Stimulated activated CD4-positive, alpha-beta T cell treated with anti-CD3 and anti-CD28 coated beads, Interleukin-2, amount 100 ng/mL, for 48 hours (primary cell): ENCODE measurements around the gene UBAP1L.
"Not testable (repeated sequence)": the region's sequence is repeated elsewhere in the genome, so short reads cannot be mapped to it uniquely, and the experiment has no call there.

Experiments used
- DNase-seq, 2 donors: peaks; one replicate each; pipeline ENCODE4 v3.0.0-alpha.2; 2020

Gene UBAP1L

DNA sequence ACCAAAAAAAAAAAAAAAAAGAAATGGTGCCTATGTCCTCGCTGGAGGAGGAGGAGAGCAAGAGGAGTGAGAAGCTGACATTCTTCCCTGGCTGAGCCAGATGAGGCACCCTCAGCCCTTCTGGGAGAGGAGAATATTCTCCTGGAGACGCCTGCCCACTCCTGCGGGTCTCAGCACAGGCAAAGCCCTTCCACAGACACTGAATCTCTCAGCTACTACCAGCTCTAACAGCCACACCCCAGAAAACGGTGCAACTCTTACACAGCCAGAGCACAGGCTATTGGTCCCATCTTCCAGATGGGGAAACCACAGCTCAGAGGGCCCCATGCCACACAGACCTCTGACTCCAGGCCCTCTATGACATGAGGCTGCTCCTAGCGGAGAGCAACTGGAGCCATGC lies 52.9 kb downstream of the UBAP1L start:
- no peak for DNase-seq

- DNase-seq: no peak
Observed at GRCh38 chr15:65060641-65061397, 54.2 kb downstream of the UBAP1L start.

DNA sequence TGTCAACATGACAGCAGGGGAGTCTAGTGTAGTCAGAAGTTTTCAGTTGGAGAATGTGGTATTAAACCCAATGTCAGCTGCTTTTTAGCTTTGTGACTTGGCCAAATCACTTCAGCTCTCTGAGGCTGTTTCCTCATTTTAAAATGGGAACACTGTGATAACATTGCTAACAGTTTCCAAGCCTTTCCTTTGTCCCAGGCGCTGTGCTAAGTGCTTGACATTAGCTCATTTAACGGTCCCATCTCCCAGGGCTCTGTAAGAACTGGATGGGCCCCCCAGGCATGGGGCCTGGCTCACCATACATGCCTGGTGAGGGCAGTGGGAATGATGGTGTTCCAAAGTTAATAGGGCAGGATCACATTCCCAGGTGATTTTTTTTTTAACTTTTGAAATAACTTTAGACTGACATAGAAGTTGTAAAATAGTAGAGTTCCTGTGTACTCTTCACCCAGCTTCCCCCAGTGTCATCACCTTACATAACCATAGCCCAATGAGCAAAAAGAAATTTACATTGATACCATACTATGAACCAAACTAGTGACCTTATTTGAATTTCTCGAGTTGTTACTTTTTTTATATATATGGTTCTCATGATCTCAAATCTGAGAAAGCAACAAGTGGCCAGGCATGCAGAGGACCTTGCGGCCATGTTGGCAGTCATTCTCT lies 54.9 kb downstream of the UBAP1L start:
- DNase-seq: no peak

DNA sequence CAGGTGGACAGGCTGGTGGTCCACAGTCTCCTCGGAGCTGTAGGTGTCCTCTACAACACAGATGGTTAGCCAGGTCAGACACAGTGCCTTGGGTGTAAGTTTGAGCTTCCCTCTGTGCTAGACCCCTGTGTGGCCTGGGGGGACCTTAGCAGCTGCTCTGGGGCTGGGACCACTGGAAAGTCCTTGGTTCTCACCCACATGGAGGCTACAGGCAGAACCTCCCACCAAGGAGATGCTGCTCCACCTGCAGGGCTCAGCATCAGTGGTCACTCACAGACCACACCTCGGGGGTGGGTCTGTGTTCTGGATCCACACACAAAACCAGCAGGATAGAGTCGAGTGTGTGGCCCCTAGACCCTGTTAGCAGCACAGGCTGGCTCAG lies 55.6 kb downstream of the UBAP1L start:
- DNase-seq: no peak

DNA sequence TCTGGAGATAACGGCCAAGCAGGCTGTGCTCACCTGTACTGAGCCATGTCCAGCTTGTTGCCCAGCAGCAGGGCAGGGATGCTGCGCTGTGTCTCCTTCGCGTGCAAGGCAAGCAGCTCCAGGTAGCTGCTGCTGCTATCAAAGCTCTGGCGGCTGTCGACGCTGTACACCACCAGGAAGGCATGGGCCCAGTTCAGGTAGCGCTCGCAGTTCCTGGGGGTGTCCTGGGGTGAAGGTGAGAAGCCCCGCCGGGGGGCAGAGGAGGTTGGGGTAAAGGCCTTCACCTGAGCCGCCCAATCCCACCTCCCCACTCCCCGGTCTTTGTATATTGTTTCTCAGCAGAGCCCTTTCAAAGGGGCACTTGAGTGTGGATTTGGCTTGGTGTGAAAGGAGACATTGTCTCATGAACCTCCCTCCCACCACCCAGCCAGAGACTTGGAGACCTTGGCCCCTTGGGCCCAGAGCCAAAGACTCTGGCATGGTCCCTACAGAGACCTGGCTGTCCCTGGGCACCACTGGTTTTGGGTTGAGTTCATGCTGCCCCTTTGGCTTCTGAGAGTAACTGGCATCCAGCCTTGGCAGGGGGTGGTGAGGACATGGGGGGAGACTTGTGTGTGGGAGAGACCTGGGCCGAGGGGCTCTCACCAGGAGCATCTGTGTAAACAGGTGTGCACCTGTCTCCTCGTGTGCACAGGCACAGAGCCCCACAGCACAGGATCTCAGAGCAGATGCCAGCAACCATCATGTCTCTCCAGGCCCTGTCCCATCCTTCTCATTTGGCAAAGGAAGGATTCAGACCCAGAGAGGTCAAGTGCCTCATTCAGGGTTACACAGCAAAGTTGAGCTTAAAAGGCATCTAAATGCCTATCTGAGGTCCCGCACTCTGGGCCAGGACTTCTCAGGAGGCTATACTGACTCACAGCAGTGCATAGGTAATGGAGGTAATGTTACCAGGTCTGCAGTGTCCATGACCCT lies 56.3 kb downstream of the UBAP1L start:
- no peak for DNase-seq

GRCh38 chr15:65057549-65057940 lies 57.5 kb downstream of the UBAP1L start:
- DNase-seq: no peak

DNA sequence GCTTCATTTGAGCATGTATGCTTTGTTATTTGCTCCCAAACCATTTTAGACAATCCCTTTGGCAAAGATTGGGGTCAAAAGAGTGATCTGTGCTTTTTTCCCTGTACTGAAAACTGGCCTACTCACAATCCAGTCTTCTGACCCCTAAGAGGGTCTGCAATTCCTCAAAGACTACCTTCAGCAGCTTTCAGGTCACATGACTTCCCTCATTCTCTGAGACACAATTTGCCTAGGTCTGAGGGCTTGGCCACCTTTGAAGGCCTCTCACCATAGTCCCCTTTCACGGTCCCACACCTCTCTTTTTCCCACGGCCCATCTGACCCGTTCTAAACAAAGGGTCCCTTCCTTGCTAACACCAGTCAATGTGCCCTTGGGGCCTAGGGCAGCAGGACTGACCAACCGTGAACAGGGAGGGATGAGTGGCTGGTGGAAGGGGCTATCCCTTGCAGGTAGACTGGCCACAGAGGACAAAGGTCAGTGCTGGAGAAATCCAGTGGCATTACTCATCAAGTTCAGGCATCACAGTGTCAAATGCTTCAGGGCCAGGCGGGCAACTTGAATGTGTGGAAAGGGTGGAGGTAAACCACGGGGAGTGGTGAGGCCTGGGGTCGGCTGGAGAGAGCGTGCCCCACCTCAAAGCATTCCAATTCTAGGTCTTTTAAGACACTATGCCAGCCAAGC lies 58.0 kb downstream of the UBAP1L start:
- DNase-seq: no peak

DNA sequence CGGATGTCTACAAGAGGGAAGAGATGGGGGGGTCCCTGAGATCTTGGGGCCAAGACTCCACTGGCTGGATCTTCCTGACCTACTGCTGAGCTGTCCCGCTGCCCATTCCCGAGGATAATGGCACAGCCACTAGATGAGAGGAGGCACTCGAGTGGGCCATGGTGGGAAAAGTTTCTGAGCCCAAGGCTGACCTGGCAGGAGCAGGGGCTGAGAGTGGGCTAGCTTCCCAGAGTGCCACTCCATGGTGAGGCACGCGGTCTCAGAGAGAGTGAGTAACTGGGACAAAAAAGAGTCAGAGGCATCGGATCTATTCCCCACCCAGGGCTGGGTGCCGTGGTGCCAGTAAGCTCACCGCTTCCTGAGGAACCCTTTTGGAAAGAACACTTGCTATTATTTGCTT lies 58.9 kb downstream of the UBAP1L start:
- no peak for DNase-seq

DNA sequence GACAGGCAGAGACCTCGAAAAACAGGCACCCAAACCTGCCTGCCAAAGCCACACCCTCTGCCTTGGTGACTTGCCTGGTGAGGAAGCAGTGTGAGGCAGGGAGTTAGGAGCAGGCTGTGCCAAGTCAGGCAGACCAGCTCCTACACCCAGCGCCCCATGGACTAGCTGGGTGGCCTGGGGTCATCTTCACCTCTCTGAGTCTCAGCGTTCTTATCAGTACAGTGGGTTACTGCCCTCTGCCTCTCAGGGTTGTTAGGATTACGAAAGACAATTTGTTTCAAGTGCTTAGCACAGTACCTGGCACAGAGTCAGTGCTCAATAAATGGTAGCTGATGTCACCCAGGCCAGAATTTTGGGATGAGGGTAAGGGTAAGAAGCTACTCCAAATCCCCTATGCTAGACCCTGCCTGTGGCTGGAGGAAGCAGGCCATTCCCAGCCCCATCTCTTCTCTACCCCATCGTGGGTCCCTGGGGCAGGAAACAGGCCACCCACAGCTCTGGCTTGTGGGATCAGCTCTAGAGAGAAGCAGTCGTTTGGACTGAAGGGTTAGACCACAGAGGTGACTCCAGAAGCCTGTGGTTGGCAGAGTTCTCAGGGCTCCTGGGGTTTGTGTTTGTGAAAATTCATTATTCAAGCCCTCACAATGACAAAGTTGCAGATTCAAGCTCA lies 59.7 kb downstream of the UBAP1L start:
- no peak for DNase-seq

DNA sequence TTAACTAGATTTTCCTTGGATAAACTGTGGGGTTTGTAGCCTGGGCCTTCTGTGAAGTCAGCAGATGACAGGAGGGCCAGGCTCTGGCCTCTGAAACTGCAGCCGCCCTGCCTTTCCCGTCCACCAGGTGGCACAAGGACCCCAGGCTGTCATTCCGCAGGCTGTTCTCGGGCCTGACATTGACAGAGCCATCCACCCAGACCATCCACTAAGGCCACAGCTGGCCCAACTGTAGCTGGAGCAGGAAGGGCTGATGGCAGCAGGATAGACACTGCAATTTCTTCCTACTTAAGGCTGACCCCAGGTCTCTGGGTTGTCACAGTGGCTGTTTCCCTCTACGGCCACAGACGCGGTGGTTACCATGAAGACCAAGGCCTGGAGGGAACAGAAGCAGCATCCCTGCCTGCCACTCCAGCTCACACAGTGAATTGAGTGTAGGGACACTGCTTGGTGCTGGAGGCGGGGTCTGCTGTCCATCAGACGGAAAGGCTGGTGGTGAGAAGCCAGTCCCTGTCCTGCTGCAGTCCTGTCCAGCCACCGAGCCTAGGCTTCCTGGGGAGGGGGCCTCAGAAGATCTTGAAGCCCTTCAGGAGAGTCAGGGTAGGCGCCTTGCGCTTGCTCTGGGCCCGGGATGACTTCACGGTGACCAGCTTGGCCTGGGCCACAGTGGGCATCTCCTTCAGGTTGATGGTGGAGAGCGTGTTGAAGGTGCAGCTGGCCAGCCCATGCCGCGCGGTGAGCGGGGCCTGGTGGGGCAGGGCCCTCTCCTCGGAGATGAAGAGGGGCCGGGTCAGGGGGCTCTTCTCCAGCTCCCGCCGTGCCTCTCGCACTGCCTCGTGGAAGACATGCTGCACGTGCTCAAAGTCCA lies 60.4 kb downstream of the UBAP1L start:
- peak; percentile 60 to 66 for DNase-seq

DNA sequence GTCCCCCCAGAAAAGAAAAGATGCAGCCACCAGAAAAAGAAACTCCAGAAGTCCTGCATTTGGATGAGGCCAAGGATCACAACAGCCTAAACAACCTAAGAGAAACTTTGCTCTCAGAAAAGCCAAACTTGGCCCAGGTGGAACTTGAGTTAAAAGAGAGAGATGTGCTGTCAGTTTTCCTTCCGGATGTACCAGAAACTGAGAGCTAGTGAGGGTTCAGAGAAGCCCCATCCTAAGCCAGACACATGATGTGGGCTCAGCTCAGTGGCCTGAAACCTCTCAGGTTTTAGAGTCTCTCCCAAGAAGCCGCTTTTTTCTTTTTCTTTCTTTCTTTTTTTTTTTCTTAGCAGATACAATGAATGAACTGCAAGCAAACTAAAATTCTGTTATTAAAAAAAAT lies 62.0 kb downstream of the UBAP1L start:
- no peak for DNase-seq

DNA sequence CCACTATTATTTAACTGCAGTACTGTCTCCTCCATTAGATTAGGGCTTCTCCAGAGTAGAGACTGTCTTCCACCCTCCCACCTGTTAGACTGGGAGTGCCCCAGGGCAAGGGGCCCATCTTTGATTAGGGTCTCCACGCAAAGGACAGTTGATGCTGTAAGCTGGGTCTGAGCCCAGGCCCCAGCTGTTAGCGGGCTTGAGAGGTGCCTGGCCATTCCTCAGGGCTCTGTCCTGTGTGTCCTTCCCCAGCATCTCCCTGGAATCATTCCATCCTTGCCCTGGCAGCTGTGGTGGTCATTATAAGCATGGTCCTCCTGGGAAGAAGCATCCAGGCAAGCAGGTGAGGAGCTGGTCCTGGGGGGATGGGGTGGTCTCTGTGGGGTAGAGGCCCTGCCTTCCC lies 63.7 kb downstream of the UBAP1L start:
- DNase-seq: no peak

DNA sequence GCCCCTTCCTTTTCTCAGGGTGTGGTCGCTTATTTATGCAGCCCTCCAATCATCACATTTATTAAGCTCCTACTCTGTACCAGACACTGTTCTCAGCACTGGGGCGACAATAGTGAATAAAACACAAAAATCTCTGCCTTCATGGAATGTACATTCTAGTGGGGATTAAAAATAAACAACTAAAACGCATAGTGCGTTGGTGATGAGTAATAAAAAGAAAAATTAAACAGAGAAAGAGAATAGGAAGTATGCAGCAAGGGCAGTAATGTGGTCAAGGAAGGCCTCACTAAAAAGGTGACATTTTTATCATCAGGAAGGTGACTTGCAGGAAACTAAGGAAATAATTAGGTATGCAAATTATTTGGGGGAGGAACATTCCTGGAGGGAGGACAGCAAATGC lies 64.7 kb downstream of the UBAP1L start:
- DNase-seq: no peak

GRCh38 chr15:65049418-65049840 lies 65.6 kb downstream of the UBAP1L start:
- DNase-seq: peak; percentile 86 to 88

- DNase-seq: no peak
Observed at GRCh38 chr15:65048241-65048640, 66.8 kb downstream of the UBAP1L start.

DNA sequence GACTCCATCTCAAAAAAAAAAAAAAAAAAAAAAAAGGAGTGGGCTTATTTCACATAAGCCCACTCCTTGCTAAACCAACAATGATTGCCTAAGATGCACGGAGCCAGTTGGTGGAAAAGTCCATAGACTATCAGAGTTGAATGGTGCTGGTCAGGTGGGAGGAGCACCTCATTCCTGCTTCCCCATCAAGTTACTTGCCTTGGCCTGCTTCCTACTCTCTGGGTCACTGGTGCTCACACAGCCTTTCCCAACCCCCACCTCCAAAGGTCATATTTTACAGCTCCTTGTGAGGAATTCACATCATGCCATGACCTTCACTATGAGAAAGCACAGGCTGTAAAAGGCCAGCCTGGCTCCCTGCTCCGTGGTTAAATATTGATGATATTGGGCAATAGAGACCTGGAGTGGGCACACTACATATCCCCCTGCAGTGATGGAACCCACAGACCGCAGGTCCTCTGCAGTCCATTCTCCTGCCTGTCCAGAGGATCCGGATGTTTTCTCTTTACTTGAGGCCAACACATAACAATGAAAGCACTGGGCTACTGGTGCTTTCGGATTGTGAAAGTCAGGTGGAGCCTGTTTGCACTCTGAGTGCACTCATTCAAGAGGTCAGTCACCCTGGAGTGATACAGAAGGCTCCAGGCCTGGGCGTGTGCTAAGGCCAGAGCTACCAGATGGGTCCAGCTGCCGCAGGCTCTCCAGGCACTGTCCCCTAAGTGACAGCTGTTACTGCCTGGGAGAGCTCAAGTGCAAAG lies 70.1 kb downstream of the UBAP1L start, which contains the start of gene SLC51B:
Gene SLC51B (plus strand): TSS at position 664 of the 758 bp plus-strand sequence. CDS start 4,618 bp downstream, outside the sequence.
- DNase-seq: no peak

GRCh38 chr15:65044218-65044617 lies 70.8 kb downstream of the UBAP1L start:
- DNase-seq: not testable (repeated sequence)

GRCh38 chr15:65042776-65043327 lies 72.1 kb downstream of the UBAP1L start:
- DNase-seq: no peak
